SH-SY5Y (cell line): Measurements from ENCODE around the gene LRRC73.

Experiments
- GATA2 ChIP-seq: IDR thresholded peaks from 2 replicates; pipeline ENCODE4 v1.6.1; 2011; ENCODE audit warnings: mild to moderate bottlenecking, low read depth, low read length
- GATA3 ChIP-seq: IDR thresholded peaks from 2 replicates; pipeline ENCODE4 v1.6.1; 2011; ENCODE audit warnings: low read depth, mild to moderate bottlenecking, low read length, moderate library complexity

DNA sequence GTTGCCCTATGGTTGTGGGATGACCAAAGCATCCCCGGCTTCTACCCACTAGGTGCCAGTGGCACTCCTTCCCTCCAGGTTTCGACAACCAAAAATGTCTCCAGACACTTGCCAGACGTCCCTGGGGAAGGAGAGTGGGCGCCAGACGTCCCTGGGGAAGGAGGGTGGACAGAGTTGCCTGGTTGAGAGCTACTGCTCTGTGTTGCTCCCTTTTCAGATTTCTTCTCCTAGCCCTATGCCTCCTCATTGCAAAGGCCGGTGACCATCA is 13.1 kb downstream of the LRRC73 start:
- no peak for TF ChIP-seq GATA3
- TF ChIP-seq GATA2 = no peak
